Measurements from ENCODE around the gene PKDCC.
"Not testable (repeated sequence)": the region's sequence is repeated elsewhere in the genome, so short reads cannot be mapped to it uniquely, and the experiment has no call there.

- not testable (repeated sequence) for TF ChIP-seq EZH2 (IDR thresholded peaks at IDR 0.05; ENCODE audit: borderline replicate concordance, low read depth, low read length, poor library complexity, severe bottlenecking); CTCF (conservative IDR thresholded peaks at IDR 0.05; ENCODE audit: low read depth, low read length)
These were observed 13.7 kb upstream of the PKDCC start for GRCh38 chr2:42034096-42034495.
